ENCODE measurements around the gene SRGN. TPM values are rescaled to one million over a fixed set of nuclear protein-coding genes. Genes with fewer than 3 reads are reported as not detected.

SRGN gene
- total RNA-seq, 1 donor from 2014 or later, result not detected

- Mint-ChIP-seq H3K4me1 (peaks cover 8% of the 10 kb centered on the region), H3K27me3 (ENCODE audit: insufficient read depth, low read depth) (peaks cover 12% of the 10 kb centered on the region)
These were observed 19.2 kb downstream of the SRGN start for GRCh38 chr10:69107176-69107490.

GRCh38 chr10:69107699-69108098 is 19.8 kb downstream of the SRGN start:
- Histone ChIP-seq H3K4me3 (no peak overlapping the region), H3K9ac (no peak overlapping the region), H3K27ac (no peak overlapping the region), H2AFZ (replicated peaks) (no peak overlapping the region), H3K79me2 (ENCODE audit: low read depth) (no peaks in the 10 kb centered on the region), H3K27me3 (no peaks in the 10 kb centered on the region), H4K20me1 (ENCODE audit: low read depth) (no peaks in the 10 kb centered on the region), H3F3A (ENCODE audit: low read depth) (no peaks in the 10 kb centered on the region), H3K36me3 (no peaks in the 10 kb centered on the region), H3K9me3 (ENCODE audit: low read depth) (no peaks in the 10 kb centered on the region), H3K4me2 (no peak overlapping the region), H3K4me1 (no peaks in the 10 kb centered on the region)
- TF ChIP-seq EZH2phosphoT487 (IDR thresholded peaks at IDR 0.05) (no peak), CTCF (IDR thresholded peaks at IDR 0.05) (no peak), EZH2 (IDR thresholded peaks at IDR 0.05) (no peak)
- no peak for DNase-seq (ENCODE audit: low spot score)
- H3K4me3 Mint-ChIP-seq, result no peak overlapping the region
- H3K36me3 Mint-ChIP-seq, result no peaks in the 10 kb centered on the region
- no peak overlapping the region for H3K27ac Mint-ChIP-seq
- no peaks in the 10 kb centered on the region for H3K9me3 Mint-ChIP-seq
- H3K27me3 Mint-ChIP-seq (ENCODE audit: insufficient read depth, low read depth), result peaks cover 12% of the 10 kb centered on the region
- H3K4me1 Mint-ChIP-seq, result peaks cover 8% of the 10 kb centered on the region

More at GRCh38 chr10:69107176-69107490, 19.2 kb downstream of the SRGN start:
- Histone ChIP-seq H2AFZ (replicated peaks) (no peak overlapping the region), H3K4me2 (no peak overlapping the region), H3K4me1 (no peaks in the 10 kb centered on the region), H3K79me2 (ENCODE audit: low read depth) (no peaks in the 10 kb centered on the region), H3K9me3 (ENCODE audit: low read depth) (no peaks in the 10 kb centered on the region), H3K27ac (no peak overlapping the region), H3K9ac (no peak overlapping the region), H3F3A (ENCODE audit: low read depth) (no peaks in the 10 kb centered on the region), H3K4me3 (no peak overlapping the region), H3K36me3 (no peaks in the 10 kb centered on the region), H4K20me1 (ENCODE audit: low read depth) (no peaks in the 10 kb centered on the region), H3K27me3 (no peaks in the 10 kb centered on the region)
- no peak overlapping the region for H3K27ac Mint-ChIP-seq
- no peak overlapping the region for H3K4me3 Mint-ChIP-seq
- TF ChIP-seq EZH2 (IDR thresholded peaks at IDR 0.05) (no peak), CTCF (IDR thresholded peaks at IDR 0.05) (no peak), EZH2phosphoT487 (IDR thresholded peaks at IDR 0.05) (no peak)
- no peaks in the 10 kb centered on the region for H3K36me3 Mint-ChIP-seq
- H3K9me3 Mint-ChIP-seq, result no peaks in the 10 kb centered on the region
- no peak for DNase-seq (ENCODE audit: low spot score)

- Histone ChIP-seq H3K9ac (no peak overlapping the region), H3K27me3 (no peaks in the 10 kb centered on the region), H3K79me2 (ENCODE audit: low read depth) (peaks cover 6% of the 10 kb centered on the region), H3K4me1 (peaks cover 3% of the 10 kb centered on the region), H3K4me3 (no peak overlapping the region), H3K27ac (no peak overlapping the region), H3F3A (ENCODE audit: low read depth) (peaks cover 20% of the 10 kb centered on the region), H3K9me3 (ENCODE audit: low read depth) (no peaks in the 10 kb centered on the region), H3K36me3 (no peaks in the 10 kb centered on the region), H2AFZ (replicated peaks) (no peak overlapping the region), H3K4me2 (no peak overlapping the region), H4K20me1 (ENCODE audit: low read depth) (peaks cover 3% of the 10 kb centered on the region)
- TF ChIP-seq CTCF (IDR thresholded peaks at IDR 0.05), result no peak
- TF ChIP-seq EZH2phosphoT487 (IDR thresholded peaks at IDR 0.05), result no peak
- no peak for TF ChIP-seq EZH2 (IDR thresholded peaks at IDR 0.05)
- Mint-ChIP-seq H3K27me3 (ENCODE audit: insufficient read depth, low read depth) (peaks cover 6% of the 10 kb centered on the region), H3K4me3 (no peak overlapping the region), H3K36me3 (no peaks in the 10 kb centered on the region), H3K27ac (no peak overlapping the region), H3K4me1 (peaks cover 7% of the 10 kb centered on the region), H3K9me3 (no peaks in the 10 kb centered on the region)
- no peak for DNase-seq (ENCODE audit: low spot score)
These were observed 32.0 kb downstream of the SRGN start for GRCh38 chr10:69119896-69120295.

All from neural progenitor cell (in vitro differentiated cells).